GM10266 (cell line): ENCODE measurements around the gene PRR23E.

Experiments
- DNase-seq: peaks from one replicate; pipeline ENCODE4 v3.0.0; 2012; ENCODE audit errors: extremely low spot score
- TF ChIP-seq, protein P1 (sequence below): IDR thresholded peaks from 2 replicates; pipeline ENCODE4 v1.5.1; 2012; ENCODE audit warnings: mild to moderate bottlenecking, low read depth; ENCODE audit not compliant: control insufficient read depth, insufficient read depth; ENCODE audit errors: missing control alignments

The PRR23E gene

DNA sequence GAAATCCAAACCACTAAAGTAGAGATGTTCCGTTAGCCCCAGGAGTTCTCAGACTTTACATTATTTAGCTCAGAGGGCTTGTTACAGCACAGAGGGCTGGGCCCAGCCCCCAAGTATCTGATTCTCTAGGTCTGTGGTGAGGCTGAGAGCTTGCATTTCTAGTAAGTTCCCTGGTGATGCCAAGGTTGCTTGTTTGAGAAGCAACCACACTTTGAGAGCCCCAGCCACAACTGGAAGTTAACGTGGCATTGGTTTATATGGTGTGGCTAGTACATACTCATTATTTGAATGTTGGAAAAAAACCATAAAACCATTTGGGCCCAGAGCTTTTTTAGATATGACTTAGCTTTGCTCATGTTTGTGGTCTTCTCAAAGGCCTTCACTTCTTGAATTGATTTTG lies 35.9 kb downstream of the PRR23E start:
- no peak for DNase-seq
- TF ChIP-seq, protein P1, sequence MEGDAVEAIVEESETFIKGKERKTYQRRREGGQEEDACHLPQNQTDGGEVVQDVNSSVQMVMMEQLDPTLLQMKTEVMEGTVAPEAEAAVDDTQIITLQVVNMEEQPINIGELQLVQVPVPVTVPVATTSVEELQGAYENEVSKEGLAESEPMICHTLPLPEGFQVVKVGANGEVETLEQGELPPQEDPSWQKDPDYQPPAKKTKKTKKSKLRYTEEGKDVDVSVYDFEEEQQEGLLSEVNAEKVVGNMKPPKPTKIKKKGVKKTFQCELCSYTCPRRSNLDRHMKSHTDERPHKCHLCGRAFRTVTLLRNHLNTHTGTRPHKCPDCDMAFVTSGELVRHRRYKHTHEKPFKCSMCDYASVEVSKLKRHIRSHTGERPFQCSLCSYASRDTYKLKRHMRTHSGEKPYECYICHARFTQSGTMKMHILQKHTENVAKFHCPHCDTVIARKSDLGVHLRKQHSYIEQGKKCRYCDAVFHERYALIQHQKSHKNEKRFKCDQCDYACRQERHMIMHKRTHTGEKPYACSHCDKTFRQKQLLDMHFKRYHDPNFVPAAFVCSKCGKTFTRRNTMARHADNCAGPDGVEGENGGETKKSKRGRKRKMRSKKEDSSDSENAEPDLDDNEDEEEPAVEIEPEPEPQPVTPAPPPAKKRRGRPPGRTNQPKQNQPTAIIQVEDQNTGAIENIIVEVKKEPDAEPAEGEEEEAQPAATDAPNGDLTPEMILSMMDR: no peak

DNA sequence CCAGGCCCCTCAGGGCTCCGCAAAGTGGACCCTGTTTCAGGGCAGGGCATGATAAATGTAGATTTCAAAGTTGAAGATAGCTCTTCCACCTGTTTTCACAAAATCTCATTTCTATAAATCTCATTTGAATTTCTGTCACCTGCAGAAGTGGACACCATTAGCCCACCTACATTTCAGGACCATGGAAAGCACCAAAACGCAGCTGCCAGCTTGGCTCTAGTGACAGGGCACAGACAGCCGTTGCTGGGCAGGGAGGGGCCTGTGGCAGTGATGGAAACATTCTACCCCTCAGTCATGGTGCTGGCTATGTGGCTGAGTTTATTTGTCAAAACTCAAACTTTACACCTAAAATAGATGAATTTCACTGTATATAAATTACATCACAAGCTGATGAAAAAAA lies 40.4 kb downstream of the PRR23E start:
- no peak for DNase-seq
- TF ChIP-seq, protein P1: no peak

DNA sequence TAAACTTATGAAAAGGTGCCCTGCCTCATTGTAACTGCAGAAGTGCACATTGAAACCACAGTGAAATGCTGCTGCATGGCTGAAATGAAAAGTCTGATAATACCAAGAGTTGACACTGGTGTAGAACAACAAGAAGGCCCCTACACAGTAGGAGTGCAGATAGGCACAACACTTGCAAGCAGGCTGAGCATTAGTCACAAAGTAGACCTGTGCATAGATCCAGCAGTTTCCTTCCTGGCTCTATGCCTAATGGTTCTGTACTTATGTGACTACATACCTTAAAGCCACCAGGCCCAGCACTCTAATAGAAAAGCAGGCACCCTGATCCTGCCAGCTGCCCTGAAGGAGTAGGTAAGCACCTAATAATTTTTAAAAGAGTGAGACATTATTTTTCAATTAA lies 41.8 kb downstream of the PRR23E start:
- TF ChIP-seq, protein P1: no peak
- DNase-seq: no peak

DNA sequence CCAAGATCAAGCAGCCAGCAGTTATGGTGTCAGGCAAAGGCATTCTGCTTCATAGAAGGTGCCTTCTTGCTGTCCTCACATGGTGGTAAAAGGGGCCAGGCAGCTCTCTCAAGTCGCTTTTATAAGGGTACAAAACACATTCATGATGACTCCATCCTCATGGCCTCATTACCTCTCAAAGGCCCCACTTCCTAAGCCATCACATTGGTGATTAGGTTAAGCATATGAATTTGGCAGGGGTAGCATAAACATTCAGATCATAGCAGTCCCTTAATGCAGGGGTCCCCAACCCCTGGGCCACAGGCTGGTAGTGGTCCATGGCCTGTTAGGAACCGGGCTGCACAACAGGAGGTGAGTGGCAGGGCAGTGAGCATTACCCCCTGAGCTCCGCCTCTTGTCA lies 42.8 kb downstream of the PRR23E start:
- no peak for DNase-seq
- TF ChIP-seq, protein P1: no peak

DNA sequence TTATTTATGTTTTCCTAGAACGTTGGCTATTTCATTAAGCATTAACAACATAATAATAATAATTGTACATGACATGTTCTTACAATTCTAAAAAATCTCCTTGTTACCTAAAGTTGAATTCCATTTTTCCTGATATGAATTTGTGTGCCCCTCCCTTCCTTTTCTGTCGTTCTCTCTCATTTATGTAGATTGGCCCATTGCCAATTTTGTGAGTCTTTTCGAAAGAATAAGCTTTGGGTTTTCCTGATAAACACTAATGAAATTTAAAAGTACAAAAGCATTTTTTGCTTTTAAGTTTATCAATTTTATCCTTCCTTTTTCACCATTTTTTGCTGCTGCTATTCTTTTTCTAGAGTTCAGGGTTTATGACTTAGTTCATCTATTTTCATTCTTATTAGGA lies 44.9 kb downstream of the PRR23E start:
- TF ChIP-seq, protein P1: no peak
- DNase-seq: no peak

DNA sequence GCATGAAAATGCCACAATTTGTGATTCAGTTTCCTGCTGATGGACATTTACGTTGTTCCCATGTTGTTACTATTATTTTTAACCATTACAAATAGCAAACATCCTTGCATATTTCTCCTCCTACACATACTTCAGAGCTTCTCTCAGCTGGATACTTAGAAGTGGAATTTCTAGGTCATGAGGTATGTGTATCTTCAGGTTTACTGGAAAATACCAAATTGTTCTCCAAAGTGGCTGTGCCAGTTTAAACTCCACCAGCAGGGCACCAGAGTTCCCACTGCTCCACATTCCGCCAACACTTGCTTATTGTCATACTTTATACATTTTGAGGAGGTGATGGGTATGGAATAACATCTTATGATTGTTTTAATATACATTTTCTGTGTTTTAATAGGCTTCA lies 45.7 kb downstream of the PRR23E start:
- TF ChIP-seq, protein P1: no peak
- no peak for DNase-seq

DNA sequence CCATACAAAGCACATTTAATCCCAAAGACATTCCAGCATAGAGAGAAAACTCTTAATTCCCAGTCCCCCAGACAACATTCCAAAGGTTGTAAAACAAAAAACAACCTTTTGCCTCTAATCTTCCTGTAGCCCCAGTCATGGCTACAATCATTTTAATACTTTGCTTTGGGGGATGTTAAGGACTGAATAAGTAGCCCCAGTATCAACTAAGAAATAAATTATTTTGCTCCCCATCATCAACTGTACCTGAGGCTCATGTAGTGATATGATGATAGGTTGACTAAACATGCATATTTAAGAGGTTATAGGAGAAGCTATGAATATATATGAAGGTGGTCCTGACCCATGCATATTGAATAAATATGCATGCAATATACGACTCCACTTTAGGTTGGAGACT lies 54.4 kb downstream of the PRR23E start:
- TF ChIP-seq, protein P1: no peak
- no peak for DNase-seq
